ENCODE results near the gene TNFRSF21.
"Not testable (repeated sequence)": the region's sequence is repeated elsewhere in the genome, so short reads cannot be mapped to it uniquely, and the experiment has no call there.

Gene TNFRSF21

DNA sequence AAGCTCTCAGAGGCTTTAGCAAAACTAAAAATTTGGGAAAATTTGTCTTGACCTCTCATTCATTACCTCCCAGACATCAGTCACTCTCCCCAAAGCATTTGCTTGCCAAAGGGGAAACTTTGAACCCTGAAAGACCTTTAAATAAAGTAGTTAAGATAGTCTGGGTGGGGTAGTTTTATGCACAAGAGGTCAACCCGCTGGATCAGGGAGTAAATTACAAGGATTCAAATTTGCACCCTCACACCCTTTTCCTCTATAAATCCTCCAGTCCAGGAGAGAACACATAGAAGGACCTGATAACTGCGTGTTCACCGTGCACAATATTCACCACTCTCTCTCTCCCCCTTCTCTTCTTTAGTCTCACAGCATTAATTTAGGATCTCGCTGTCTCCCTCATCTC lies 36.1 kb upstream of the TNFRSF21 start:
- Histone ChIP-seq H3K27me3 (ENCODE audit: control insufficient read depth, insufficient read depth, low read length) (no peaks in the 10 kb centered on the region), H3K9me3 (ENCODE audit: control insufficient read depth, insufficient read depth, low read length) (no peaks in the 10 kb centered on the region), H3K36me3 (ENCODE audit: control insufficient read depth, insufficient read depth, low read length) (no peaks in the 10 kb centered on the region), H3K4me3 (ENCODE audit: low read length) (no peak overlapping the region), H3K27ac (ENCODE audit: low read length) (no peak overlapping the region), H3K4me1 (ENCODE audit: control insufficient read depth, insufficient read depth, low read length) (no peaks in the 10 kb centered on the region)
- no CpG with 5 or more reads among the region's 4 CpGs for WGBS (ENCODE audit: insufficient coverage, insufficient read length)
- no peak for DNase-seq (ENCODE audit: low read depth, low spot score)

DNA sequence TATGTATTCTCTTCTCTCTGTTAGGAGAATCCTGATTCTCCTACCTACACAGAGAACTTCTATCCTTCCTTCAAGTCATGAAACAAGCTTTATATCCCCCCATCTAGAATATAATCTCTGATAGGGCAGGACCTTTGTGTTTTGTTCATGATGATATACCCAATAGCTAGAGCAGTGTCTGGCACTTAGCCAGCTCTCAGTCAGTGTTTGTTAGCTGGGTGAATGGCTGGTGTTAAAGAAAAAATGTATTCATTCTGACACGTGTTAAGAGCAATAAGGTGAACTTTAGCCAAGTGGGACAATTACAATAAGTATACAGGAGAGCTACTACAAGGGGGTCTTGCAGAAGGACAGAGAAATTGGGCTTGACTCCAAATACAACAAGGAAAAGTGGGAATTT lies 34.3 kb upstream of the TNFRSF21 start:
- no peak for DNase-seq (ENCODE audit: low read depth, low spot score)

DNA sequence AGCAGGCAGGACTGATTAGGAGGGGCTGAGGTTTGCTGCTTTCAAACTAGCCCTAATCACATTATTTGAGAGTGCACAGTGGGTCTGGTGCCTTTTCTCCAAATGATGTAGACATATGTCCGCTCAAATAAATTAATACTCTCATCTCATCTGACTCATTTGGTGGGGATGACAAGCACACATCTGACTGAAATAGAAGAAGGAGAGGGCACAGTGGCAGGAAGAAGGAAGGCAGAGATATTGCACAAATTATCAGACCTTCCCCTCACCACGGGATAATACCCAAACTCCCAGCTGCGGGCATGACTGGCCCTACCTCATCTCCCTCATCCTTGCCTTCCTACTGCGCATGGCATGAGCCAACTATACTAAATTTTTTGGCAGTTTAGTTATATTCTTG lies 33.9 kb upstream of the TNFRSF21 start:
- Histone ChIP-seq H3K4me1 (ENCODE audit: control insufficient read depth, insufficient read depth, low read length) (no peaks in the 10 kb centered on the region), H3K27me3 (ENCODE audit: control insufficient read depth, insufficient read depth, low read length) (no peaks in the 10 kb centered on the region), H3K4me3 (ENCODE audit: low read length) (no peak overlapping the region), H3K27ac (ENCODE audit: low read length) (no peak overlapping the region), H3K9me3 (ENCODE audit: control insufficient read depth, insufficient read depth, low read length) (no peaks in the 10 kb centered on the region), H3K36me3 (ENCODE audit: control insufficient read depth, insufficient read depth, low read length) (no peaks in the 10 kb centered on the region)
- no peak for DNase-seq (ENCODE audit: low read depth, low spot score)
- WGBS (ENCODE audit: insufficient coverage, insufficient read length), result no CpG with 5 or more reads among the region's 4 CpGs

More for the DNA sequence above, 34.3 kb upstream of the TNFRSF21 start:
- no peak overlapping the region for H3K4me3 ChIP-seq (ENCODE audit: low read length)
- no peaks in the 10 kb centered on the region for H3K36me3 ChIP-seq (ENCODE audit: control insufficient read depth, insufficient read depth, low read length)
- WGBS (ENCODE audit: insufficient coverage, insufficient read length), result no CpG with 5 or more reads among the region's 1 CpG
- no peak overlapping the region for H3K27ac ChIP-seq (ENCODE audit: low read length)
- H3K9me3 ChIP-seq (ENCODE audit: control insufficient read depth, insufficient read depth, low read length), result no peaks in the 10 kb centered on the region
- no peaks in the 10 kb centered on the region for H3K4me1 ChIP-seq (ENCODE audit: control insufficient read depth, insufficient read depth, low read length)
- H3K27me3 ChIP-seq (ENCODE audit: control insufficient read depth, insufficient read depth, low read length), result no peaks in the 10 kb centered on the region

DNA sequence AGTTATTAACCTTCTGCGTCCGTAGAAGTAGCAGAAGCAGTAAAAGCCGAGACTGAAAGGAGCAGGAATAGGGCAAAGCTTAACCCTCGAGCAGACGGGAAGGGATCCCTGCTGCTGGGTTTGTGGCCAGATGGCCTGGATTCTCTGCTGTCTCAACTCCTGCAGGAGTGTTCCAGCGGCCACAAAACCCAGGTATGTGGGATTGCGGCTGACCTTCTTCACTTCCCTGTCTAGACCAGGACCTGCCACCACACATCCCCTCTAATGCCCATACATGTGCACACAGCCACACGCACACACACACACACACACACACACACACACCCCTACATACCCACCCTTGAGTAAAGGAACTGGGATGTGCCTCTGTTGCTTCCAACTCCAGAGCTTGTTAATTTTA lies 33.1 kb upstream of the TNFRSF21 start:
- WGBS (ENCODE audit: insufficient coverage, insufficient read length), result no CpG with 5 or more reads among the region's 8 CpGs
- H3K4me3 ChIP-seq (ENCODE audit: low read length), result no peak overlapping the region
- H3K27ac ChIP-seq (ENCODE audit: low read length), result no peak overlapping the region
- no peaks in the 10 kb centered on the region for H3K4me1 ChIP-seq (ENCODE audit: control insufficient read depth, insufficient read depth, low read length)
- H3K27me3 ChIP-seq (ENCODE audit: control insufficient read depth, insufficient read depth, low read length), result no peaks in the 10 kb centered on the region
- DNase-seq (ENCODE audit: low read depth, low spot score), result no peak
- no peaks in the 10 kb centered on the region for H3K36me3 ChIP-seq (ENCODE audit: control insufficient read depth, insufficient read depth, low read length)
- H3K9me3 ChIP-seq (ENCODE audit: control insufficient read depth, insufficient read depth, low read length), result no peaks in the 10 kb centered on the region

DNA sequence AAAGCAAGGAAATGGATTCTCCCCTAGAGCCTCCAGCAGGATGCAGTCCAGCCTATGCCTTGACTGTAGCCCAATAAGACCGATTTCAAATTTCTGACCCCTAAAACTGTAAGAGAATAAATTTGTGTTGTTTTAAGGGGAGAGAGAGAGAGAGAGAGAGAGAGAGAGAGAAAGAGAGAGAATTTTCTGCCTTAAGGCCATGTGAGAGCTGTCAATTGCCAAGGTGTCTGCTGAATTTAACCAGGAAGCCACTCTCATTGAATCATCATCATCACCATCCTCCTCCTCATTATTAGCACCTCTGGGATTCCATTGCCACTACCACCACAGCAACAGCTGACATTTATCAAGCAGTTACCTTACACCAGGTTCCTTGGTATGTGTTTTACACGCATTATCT lies 27.8 kb upstream of the TNFRSF21 start:
- Histone ChIP-seq H3K27ac (ENCODE audit: low read length) (no peak overlapping the region), H3K36me3 (ENCODE audit: control insufficient read depth, insufficient read depth, low read length) (no peaks in the 10 kb centered on the region), H3K4me3 (ENCODE audit: low read length) (no peak overlapping the region), H3K27me3 (ENCODE audit: control insufficient read depth, insufficient read depth, low read length) (no peaks in the 10 kb centered on the region), H3K4me1 (ENCODE audit: control insufficient read depth, insufficient read depth, low read length) (no peaks in the 10 kb centered on the region), H3K9me3 (ENCODE audit: control insufficient read depth, insufficient read depth, low read length) (no peaks in the 10 kb centered on the region)
- WGBS (ENCODE audit: insufficient coverage, insufficient read length), result no CpG with 5 or more reads among the region's 2 CpGs
- DNase-seq (ENCODE audit: low read depth, low spot score), result no peak

DNA sequence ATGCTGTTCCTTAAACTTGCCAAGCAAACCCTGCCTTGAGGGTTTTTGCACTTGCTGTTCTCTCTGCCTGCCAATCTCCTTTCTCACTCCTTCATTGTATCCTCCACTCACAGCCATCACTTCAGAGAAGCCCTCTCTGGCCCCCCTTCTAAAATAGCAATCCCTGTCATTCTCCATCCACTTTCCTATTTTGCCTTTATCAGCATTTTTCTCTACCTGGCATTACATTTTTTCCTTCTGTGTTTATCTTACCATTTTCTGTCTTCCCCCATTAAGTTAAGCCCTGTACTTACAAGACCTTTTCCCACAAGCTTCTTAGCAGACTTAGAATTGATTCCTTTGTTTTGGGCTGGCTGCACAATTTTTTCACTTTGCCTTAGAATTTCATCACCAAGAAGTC lies 26.6 kb upstream of the TNFRSF21 start:
- Histone ChIP-seq H3K4me1 (ENCODE audit: control insufficient read depth, insufficient read depth, low read length) (no peaks in the 10 kb centered on the region), H3K4me3 (ENCODE audit: low read length) (no peak overlapping the region), H3K9me3 (ENCODE audit: control insufficient read depth, insufficient read depth, low read length) (no peaks in the 10 kb centered on the region), H3K36me3 (ENCODE audit: control insufficient read depth, insufficient read depth, low read length) (no peaks in the 10 kb centered on the region), H3K27me3 (ENCODE audit: control insufficient read depth, insufficient read depth, low read length) (no peaks in the 10 kb centered on the region), H3K27ac (ENCODE audit: low read length) (no peak overlapping the region)
- DNase-seq (ENCODE audit: low read depth, low spot score), result no peak

DNA sequence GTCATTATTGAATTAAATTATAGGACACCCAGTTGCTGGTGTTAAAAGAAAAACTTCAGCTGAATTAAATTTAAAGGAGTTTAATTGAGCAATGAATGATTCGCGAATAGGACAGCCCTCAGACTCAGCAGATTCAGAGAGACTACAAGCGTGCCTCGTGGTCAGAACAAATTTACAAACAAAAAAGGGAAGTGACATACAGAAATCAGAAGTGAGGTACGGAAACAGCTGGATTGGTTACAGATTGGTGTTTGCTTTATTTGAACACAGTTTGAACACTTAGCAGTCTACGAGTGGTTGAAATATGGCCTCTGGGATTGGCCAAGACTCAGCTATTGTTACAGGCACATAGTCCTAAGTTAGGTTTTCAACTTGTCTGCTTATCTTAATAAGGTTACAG lies 25.8 kb upstream of the TNFRSF21 start:
- Histone ChIP-seq H3K4me1 (ENCODE audit: control insufficient read depth, insufficient read depth, low read length) (no peaks in the 10 kb centered on the region), H3K9me3 (ENCODE audit: control insufficient read depth, insufficient read depth, low read length) (no peaks in the 10 kb centered on the region), H3K27ac (ENCODE audit: low read length) (no peak overlapping the region), H3K27me3 (ENCODE audit: control insufficient read depth, insufficient read depth, low read length) (no peaks in the 10 kb centered on the region), H3K4me3 (ENCODE audit: low read length) (no peak overlapping the region), H3K36me3 (ENCODE audit: control insufficient read depth, insufficient read depth, low read length) (no peaks in the 10 kb centered on the region)
- WGBS (ENCODE audit: insufficient coverage, insufficient read length), result no CpG with 5 or more reads among the region's 6 CpGs
- no peak for DNase-seq (ENCODE audit: low read depth, low spot score)

DNA sequence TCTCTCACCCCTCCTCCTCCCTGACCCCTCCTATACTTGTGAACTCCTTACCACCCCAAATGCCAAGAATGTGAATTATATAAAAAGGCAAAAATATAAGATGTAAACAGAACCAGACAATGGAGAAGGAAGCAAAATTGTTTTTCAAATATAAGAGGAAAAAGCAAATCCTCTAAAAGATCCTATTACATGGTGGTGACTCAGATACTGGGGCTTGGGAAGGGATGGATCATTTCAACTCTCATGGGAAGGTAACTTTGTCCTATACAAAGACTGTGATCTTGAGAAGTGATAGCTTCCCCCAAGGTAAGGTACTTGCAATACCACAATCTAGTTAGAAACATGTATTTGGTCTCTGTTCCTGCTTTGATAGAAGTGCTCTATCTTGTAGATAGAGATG lies 24.6 kb upstream of the TNFRSF21 start:
- no peaks in the 10 kb centered on the region for H3K9me3 ChIP-seq (ENCODE audit: control insufficient read depth, insufficient read depth, low read length)
- H3K4me1 ChIP-seq (ENCODE audit: control insufficient read depth, insufficient read depth, low read length), result no peaks in the 10 kb centered on the region
- no peaks in the 10 kb centered on the region for H3K36me3 ChIP-seq (ENCODE audit: control insufficient read depth, insufficient read depth, low read length)
- H3K4me3 ChIP-seq (ENCODE audit: low read length), result no peak overlapping the region
- DNase-seq (ENCODE audit: low read depth, low spot score), result no peak
- H3K27ac ChIP-seq (ENCODE audit: low read length), result no peak overlapping the region
- H3K27me3 ChIP-seq (ENCODE audit: control insufficient read depth, insufficient read depth, low read length), result no peaks in the 10 kb centered on the region

DNA sequence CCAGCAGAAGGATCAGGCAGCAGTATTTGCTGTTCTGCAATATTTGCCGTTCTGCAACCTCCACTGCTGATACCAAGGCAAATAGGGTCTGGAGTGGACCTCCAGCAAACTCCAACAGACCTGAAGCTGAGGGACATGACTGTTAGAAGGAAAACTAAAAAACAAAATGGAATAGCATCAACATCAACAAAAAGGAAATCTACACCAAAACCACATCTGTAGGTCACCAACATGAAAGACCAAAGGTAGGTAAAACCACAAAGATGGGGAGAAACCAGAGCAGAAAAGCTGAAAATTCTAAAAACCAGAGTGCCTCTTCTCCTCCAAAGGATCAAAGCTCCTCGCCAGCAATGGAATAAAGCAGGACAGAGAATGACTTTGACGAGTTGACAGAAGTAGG lies 18.9 kb upstream of the TNFRSF21 start:
- not testable (repeated sequence) for H3K4me1 ChIP-seq (ENCODE audit: control insufficient read depth, insufficient read depth, low read length); H3K27me3 ChIP-seq (ENCODE audit: control insufficient read depth, insufficient read depth, low read length); H3K4me3 ChIP-seq (ENCODE audit: low read length); DNase-seq (ENCODE audit: low read depth, low spot score); H3K27ac ChIP-seq (ENCODE audit: low read length); H3K36me3 ChIP-seq (ENCODE audit: control insufficient read depth, insufficient read depth, low read length); H3K9me3 ChIP-seq (ENCODE audit: control insufficient read depth, insufficient read depth, low read length)
- WGBS (ENCODE audit: insufficient coverage, insufficient read length), result no CpG with 5 or more reads among the region's 3 CpGs

DNA sequence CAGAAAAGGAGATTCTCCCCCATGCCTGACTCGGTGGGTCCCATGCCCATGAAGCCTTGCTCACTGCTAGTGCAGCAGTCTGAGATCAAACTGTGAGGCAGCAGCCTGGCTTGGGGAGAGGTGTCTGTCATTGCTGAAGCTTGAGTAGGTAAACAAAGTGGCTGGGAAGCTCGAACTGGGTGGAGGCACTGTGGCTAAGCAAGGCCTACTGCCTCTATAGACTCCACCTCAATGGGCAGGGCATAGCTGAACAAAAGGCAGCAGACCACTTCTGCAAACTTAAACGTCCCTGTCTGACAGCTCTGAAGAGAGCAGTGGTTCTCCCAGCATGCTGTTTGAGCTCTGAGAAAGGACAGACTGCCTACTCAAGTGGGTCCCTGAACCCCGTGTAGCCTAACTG lies 18.4 kb upstream of the TNFRSF21 start:
- not testable (repeated sequence) for H3K4me1 ChIP-seq (ENCODE audit: control insufficient read depth, insufficient read depth, low read length); H3K27me3 ChIP-seq (ENCODE audit: control insufficient read depth, insufficient read depth, low read length); H3K9me3 ChIP-seq (ENCODE audit: control insufficient read depth, insufficient read depth, low read length); DNase-seq (ENCODE audit: low read depth, low spot score); H3K4me3 ChIP-seq (ENCODE audit: low read length); H3K36me3 ChIP-seq (ENCODE audit: control insufficient read depth, insufficient read depth, low read length); H3K27ac ChIP-seq (ENCODE audit: low read length)
- WGBS (ENCODE audit: insufficient coverage, insufficient read length), result no CpG with 5 or more reads among the region's 4 CpGs

DNA sequence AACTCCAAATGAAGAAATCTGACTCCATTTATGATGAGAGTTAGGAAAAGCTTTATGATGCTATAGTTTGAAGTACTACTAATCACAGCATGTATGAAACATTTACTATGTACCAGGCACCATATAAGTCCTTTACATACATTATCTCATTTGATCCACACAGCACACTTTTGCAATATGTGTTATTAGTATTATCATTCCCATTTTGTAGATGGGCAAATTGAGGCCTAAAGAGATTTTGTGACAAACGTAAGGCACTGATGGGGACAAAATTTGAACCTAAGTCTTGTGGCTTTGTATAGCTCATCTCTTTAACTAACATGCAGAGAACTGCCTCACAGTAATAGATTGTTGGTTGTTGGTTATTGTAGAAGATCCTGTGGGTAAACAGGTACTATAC lies 14.2 kb upstream of the TNFRSF21 start:
- Histone ChIP-seq H3K9me3 (ENCODE audit: control insufficient read depth, insufficient read depth, low read length) (no peaks in the 10 kb centered on the region), H3K4me3 (ENCODE audit: low read length) (no peak overlapping the region), H3K27me3 (ENCODE audit: control insufficient read depth, insufficient read depth, low read length) (no peaks in the 10 kb centered on the region), H3K36me3 (ENCODE audit: control insufficient read depth, insufficient read depth, low read length) (no peaks in the 10 kb centered on the region), H3K4me1 (ENCODE audit: control insufficient read depth, insufficient read depth, low read length) (no peaks in the 10 kb centered on the region), H3K27ac (ENCODE audit: low read length) (no peak overlapping the region)
- no CpG with 5 or more reads among the region's 1 CpG for WGBS (ENCODE audit: insufficient coverage, insufficient read length)
- no peak for DNase-seq (ENCODE audit: low read depth, low spot score)

Data from iPS DF 6.9 (cell line).